ENCODE measurements around the gene CCDC73. TPM values are rescaled to one million over a fixed set of nuclear protein-coding genes. Genes with fewer than 3 reads are reported as not detected.
"Not testable (repeated sequence)": the region's sequence is repeated elsewhere in the genome, so short reads cannot be mapped to it uniquely, and the experiment has no call there.

The CCDC73 gene
- total and polyA plus RNA-seq, 2 donors (not counting 1 experiment from before 2014, with no cell fraction given), result 0.05 TPM; not detected in 1

DNA sequence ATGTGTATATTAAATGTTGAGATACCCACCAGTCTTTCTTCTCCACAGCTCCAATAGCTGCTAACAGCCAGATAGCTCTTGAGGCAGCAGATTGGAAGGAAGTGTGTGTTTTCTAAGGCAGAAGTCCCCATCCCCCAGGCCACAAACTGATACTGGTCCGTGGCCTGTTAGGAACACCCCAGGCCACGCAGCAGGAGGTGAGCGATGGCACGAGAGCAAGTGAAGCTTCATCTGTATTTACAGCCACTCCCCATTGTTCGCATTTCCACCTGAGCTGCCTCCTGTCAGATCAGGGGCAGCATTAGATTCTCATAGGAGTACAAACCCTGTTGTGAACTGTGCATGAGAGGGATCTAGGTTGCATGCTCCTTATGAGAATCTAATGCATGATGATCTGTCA lies 12.7 kb downstream of the CCDC73 start:
- no peak for ATAC-seq (ENCODE audit: low read depth)
- POLR2A ChIA-PET, result no interaction called here

DNA sequence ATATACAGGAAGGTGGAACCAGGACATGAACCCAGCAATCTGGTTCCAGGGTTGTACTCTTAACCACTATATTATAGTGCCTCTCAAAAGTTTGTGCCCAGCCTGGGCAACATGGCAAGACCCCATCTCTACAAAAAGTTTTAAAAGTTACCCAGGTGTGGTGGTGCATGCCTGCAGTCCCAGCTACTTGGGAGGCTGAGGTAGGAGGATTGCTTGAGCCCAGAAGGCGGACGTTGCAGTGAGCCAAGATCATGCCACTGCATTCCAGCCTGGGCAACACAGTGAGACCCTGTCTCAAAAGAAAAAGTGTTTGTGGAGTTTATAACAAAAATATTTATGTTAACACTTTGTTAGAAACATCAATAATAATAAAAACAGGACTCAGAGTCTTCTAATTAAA lies 13.6 kb downstream of the CCDC73 start:
- H3K36me3 ChIP-seq (replicated peaks in 1 of 2; ENCODE audit: control extremely low read depth in 1 of 2, control insufficient read depth in 1 of 2, extremely low read depth in 1 of 2, insufficient read depth in 2 of 2, low read length in 1 of 2); H3K27ac Mint-ChIP-seq; H2AFZ ChIP-seq (ENCODE audit: insufficient read depth, low read depth, low read length, poor library complexity, severe bottlenecking); H3K79me2 ChIP-seq (ENCODE audit: control insufficient read depth, insufficient read depth, low read length); H3K4me2 ChIP-seq (replicated peaks; ENCODE audit: low read depth, low read length, poor library complexity, severe bottlenecking); CTCF ChIA-PET; H4K20me1 ChIP-seq (ENCODE audit: control insufficient read depth, insufficient read depth, low read length, poor library complexity, severe bottlenecking); DNase-seq; H3K4me3 Mint-ChIP-seq; intact Hi-C loops (cut with micrococcal nuclease); H3K27me3 ChIP-seq (replicated peaks in 1 of 4; ENCODE audit: control extremely low read depth in 1 of 4, control insufficient read depth in 3 of 4, insufficient read depth in 4 of 4, low read length in 3 of 4); H3K9me3 Mint-ChIP-seq (ENCODE audit: insufficient read depth); H3K27me3 Mint-ChIP-seq; H3K4me3 ChIP-seq (ENCODE audit: control extremely low read depth in 1 of 5, extremely low read depth in 1 of 5, insufficient read depth in 1 of 5, low read depth in 2 of 5, low read length in 4 of 5); H3K9me3 ChIP-seq (ENCODE audit: control extremely low read depth in 1 of 3, control insufficient read depth in 2 of 3, insufficient read depth in 1 of 3, low read length in 2 of 3); ATAC-seq (ENCODE audit: low read depth); H3K27ac ChIP-seq (ENCODE audit: low read length in 2 of 2); POLR2A ChIA-PET; H3K9ac ChIP-seq (ENCODE audit: low read length): not testable (repeated sequence)
- WGBS (ENCODE audit: insufficient coverage), result 100% methylated on average over 2 of the region's 2 CpGs
- H3K4me1 ChIP-seq (ENCODE audit: control insufficient read depth in 2 of 2, insufficient read depth in 2 of 2, low read length in 2 of 2), result peaks cover 12 to 17% of the 10 kb centered on the region in 2 donors
- H3K4me1 Mint-ChIP-seq, result peaks cover 22% of the 10 kb centered on the region

More for the DNA sequence above, 12.7 kb downstream of the CCDC73 start:
- intact Hi-C loops (cut with micrococcal nuclease), result no loop called here
- Histone ChIP-seq H3K79me2 (ENCODE audit: control insufficient read depth, insufficient read depth, low read length) (no peaks in the 10 kb centered on the region), H3K4me2 (replicated peaks; ENCODE audit: low read depth, low read length, poor library complexity, severe bottlenecking) (no peak overlapping the region), H3K9ac (ENCODE audit: low read length) (no peak overlapping the region), H3K9me3 (ENCODE audit: control extremely low read depth in 1 of 3, control insufficient read depth in 2 of 3, insufficient read depth in 1 of 3, low read length in 2 of 3) (no peaks in the 10 kb centered on the region), H3K27me3 (replicated peaks in 1 of 4; ENCODE audit: control extremely low read depth in 1 of 4, control insufficient read depth in 3 of 4, insufficient read depth in 4 of 4, low read length in 3 of 4) (no peaks in the 10 kb centered on the region), H4K20me1 (ENCODE audit: control insufficient read depth, insufficient read depth, low read length, poor library complexity, severe bottlenecking) (no peaks in the 10 kb centered on the region), H3K4me3 (ENCODE audit: control extremely low read depth in 1 of 5, extremely low read depth in 1 of 5, insufficient read depth in 1 of 5, low read depth in 2 of 5, low read length in 4 of 5) (no peak overlapping the region), H3K36me3 (replicated peaks in 1 of 2; ENCODE audit: control extremely low read depth in 1 of 2, control insufficient read depth in 1 of 2, extremely low read depth in 1 of 2, insufficient read depth in 2 of 2, low read length in 1 of 2) (no peaks in the 10 kb centered on the region), H3K4me1 (ENCODE audit: control insufficient read depth in 2 of 2, insufficient read depth in 2 of 2, low read length in 2 of 2) (peaks cover 10 to 12% of the 10 kb centered on the region in 2 donors), H3K27ac (ENCODE audit: low read length in 2 of 2) (no peak overlapping the region), H2AFZ (ENCODE audit: insufficient read depth, low read depth, low read length, poor library complexity, severe bottlenecking) (no peak overlapping the region)
- Mint-ChIP-seq H3K9me3 (ENCODE audit: insufficient read depth) (no peaks in the 10 kb centered on the region), H3K27ac (no peak overlapping the region), H3K4me1 (peaks cover 16% of the 10 kb centered on the region), H3K27me3 (no peaks in the 10 kb centered on the region), H3K4me3 (no peak overlapping the region)
- no peak for DNase-seq
- TF ChIP-seq EZH2 (IDR thresholded peaks at IDR 0.05; ENCODE audit: borderline replicate concordance, insufficient read depth, low read depth, low read length, poor library complexity, severe bottlenecking), result no peak
- TF ChIP-seq, protein P1, sequence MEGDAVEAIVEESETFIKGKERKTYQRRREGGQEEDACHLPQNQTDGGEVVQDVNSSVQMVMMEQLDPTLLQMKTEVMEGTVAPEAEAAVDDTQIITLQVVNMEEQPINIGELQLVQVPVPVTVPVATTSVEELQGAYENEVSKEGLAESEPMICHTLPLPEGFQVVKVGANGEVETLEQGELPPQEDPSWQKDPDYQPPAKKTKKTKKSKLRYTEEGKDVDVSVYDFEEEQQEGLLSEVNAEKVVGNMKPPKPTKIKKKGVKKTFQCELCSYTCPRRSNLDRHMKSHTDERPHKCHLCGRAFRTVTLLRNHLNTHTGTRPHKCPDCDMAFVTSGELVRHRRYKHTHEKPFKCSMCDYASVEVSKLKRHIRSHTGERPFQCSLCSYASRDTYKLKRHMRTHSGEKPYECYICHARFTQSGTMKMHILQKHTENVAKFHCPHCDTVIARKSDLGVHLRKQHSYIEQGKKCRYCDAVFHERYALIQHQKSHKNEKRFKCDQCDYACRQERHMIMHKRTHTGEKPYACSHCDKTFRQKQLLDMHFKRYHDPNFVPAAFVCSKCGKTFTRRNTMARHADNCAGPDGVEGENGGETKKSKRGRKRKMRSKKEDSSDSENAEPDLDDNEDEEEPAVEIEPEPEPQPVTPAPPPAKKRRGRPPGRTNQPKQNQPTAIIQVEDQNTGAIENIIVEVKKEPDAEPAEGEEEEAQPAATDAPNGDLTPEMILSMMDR (IDR thresholded peaks at IDR 0.05), result no peak
- WGBS (ENCODE audit: insufficient coverage), result 94% methylated on average over 5 of the region's 5 CpGs
- CTCF ChIA-PET, result no interaction called here

Data from B cell (primary cell).